Osteocyte (in vitro differentiated cells): Measurements from ENCODE around the gene STPG1. TPM values are rescaled to one million over a fixed set of nuclear protein-coding genes. Genes with fewer than 3 reads are reported as not detected.

Experiments used
- DNase-seq: peaks from one replicate; pipeline ENCODE4 v3.0.0; 2021; ENCODE audit warnings: mixed read lengths; ENCODE audit not compliant: unreplicated experiment; ENCODE audit errors: extremely low spot score
- H3K27ac Mint-ChIP-seq: one replicate; pipeline ENCODE4 v1.8.0; 2021; ENCODE audit warnings: mild to moderate bottlenecking, mixed read lengths; ENCODE audit not compliant: unreplicated experiment
- H3K27me3 Mint-ChIP-seq: one replicate; pipeline ENCODE4 v1.8.0; 2021; ENCODE audit warnings: mixed read lengths; ENCODE audit not compliant: unreplicated experiment
- H3K36me3 Mint-ChIP-seq: one replicate; pipeline ENCODE4 v1.8.0; 2021; ENCODE audit warnings: mixed read lengths; ENCODE audit not compliant: unreplicated experiment
- H3K4me1 Mint-ChIP-seq: one replicate; pipeline ENCODE4 v1.8.0; 2021; ENCODE audit warnings: mixed read lengths; ENCODE audit not compliant: unreplicated experiment
- H3K4me3 Mint-ChIP-seq: one replicate; pipeline ENCODE4 v1.8.0; 2021; ENCODE audit warnings: mild to moderate bottlenecking, moderate library complexity, mixed read lengths; ENCODE audit not compliant: unreplicated experiment
- H3K9me3 Mint-ChIP-seq: one replicate; pipeline ENCODE4 v1.8.0; 2021; ENCODE audit warnings: mixed read lengths; ENCODE audit not compliant: unreplicated experiment
- CTCF ChIP-seq: fragments of 200-600 bp; sonication (generic); IDR thresholded peaks from 2 replicates; pipeline ENCODE4 v1.5.0; 2021; ENCODE audit warnings: antibody characterized with exemption, mild to moderate bottlenecking, moderate library complexity
- total RNA-seq: library from RNA; stranded (reverse); gene quantifications from 2 replicates; pipeline ENCODE4 v1.2.1, GENCODE V29; 2021

The STPG1 gene
- total RNA-seq, 1 donor from 2014 or later = 5.3 TPM

- no peaks in the 10 kb centered on the region for H3K36me3 Mint-ChIP-seq
- no peak for DNase-seq
- H3K9me3 Mint-ChIP-seq = no peaks in the 10 kb centered on the region
- H3K27me3 Mint-ChIP-seq = no peaks in the 10 kb centered on the region
- peaks cover 7% of the 10 kb centered on the region for H3K4me1 Mint-ChIP-seq
- no peak for TF ChIP-seq CTCF
- no peak overlapping the region for H3K4me3 Mint-ChIP-seq
- no peak overlapping the region for H3K27ac Mint-ChIP-seq
These were observed 61.5 kb downstream of the STPG1 start for GRCh38 chr1:24351918-24352627.

GRCh38 chr1:24351247-24351646 lies 62.3 kb downstream of the STPG1 start:
- H3K27me3 Mint-ChIP-seq = no peaks in the 10 kb centered on the region
- no peak overlapping the region for H3K4me3 Mint-ChIP-seq
- peaks cover 7% of the 10 kb centered on the region for H3K4me1 Mint-ChIP-seq
- H3K27ac Mint-ChIP-seq = no peak overlapping the region
- no peak for TF ChIP-seq CTCF
- DNase-seq = no peak
- no peaks in the 10 kb centered on the region for H3K36me3 Mint-ChIP-seq
- H3K9me3 Mint-ChIP-seq = no peaks in the 10 kb centered on the region

GRCh38 chr1:24349891-24350290 lies 63.7 kb downstream of the STPG1 start:
- Mint-ChIP-seq H3K27me3 (no peaks in the 10 kb centered on the region), H3K4me3 (no peak overlapping the region), H3K4me1 (peaks cover 7% of the 10 kb centered on the region), H3K9me3 (no peaks in the 10 kb centered on the region), H3K27ac (no peak overlapping the region), H3K36me3 (no peaks in the 10 kb centered on the region)
- DNase-seq = no peak
- no peak for TF ChIP-seq CTCF

GRCh38 chr1:24348196-24348595 lies 65.4 kb downstream of the STPG1 start:
- no peak for TF ChIP-seq CTCF

GRCh38 chr1:24347159-24347934 lies 66.2 kb downstream of the STPG1 start:
- DNase-seq = no peak
- H3K27ac Mint-ChIP-seq = no peak overlapping the region
- H3K36me3 Mint-ChIP-seq = no peaks in the 10 kb centered on the region
- no peak for TF ChIP-seq CTCF
- no peaks in the 10 kb centered on the region for H3K9me3 Mint-ChIP-seq
- no peak overlapping the region for H3K4me3 Mint-ChIP-seq
- no peaks in the 10 kb centered on the region for H3K27me3 Mint-ChIP-seq
- H3K4me1 Mint-ChIP-seq = peaks cover 7% of the 10 kb centered on the region

More at GRCh38 chr1:24348196-24348595, 65.4 kb downstream of the STPG1 start:
- Mint-ChIP-seq H3K27ac (no peak overlapping the region), H3K36me3 (no peaks in the 10 kb centered on the region), H3K27me3 (no peaks in the 10 kb centered on the region), H3K4me3 (no peak overlapping the region), H3K4me1 (peaks cover 7% of the 10 kb centered on the region), H3K9me3 (no peaks in the 10 kb centered on the region)
- DNase-seq = no peak
